HT-29 (cell line): ENCODE data around the gene OTOF. TPM values are rescaled to one million over a fixed set of nuclear protein-coding genes. Genes with fewer than 3 reads are reported as not detected.
"Not testable (repeated sequence)": the region's sequence is repeated elsewhere in the genome, so short reads cannot be mapped to it uniquely, and the experiment has no call there.

Experiments
- DNase-seq: peaks from one replicate; pipeline ENCODE4 v3.0.0-alpha.2; 2015; ENCODE audit warnings: low spot score
- total RNA-seq: library from RNA; depleted of rRNA; stranded (reverse); fragments of >200 nt; shearing (Covaris generic); gene quantifications from 2 replicates; pipeline ENCODE4 v1.2.3, GENCODE V29; 2014

OTOF gene
- total RNA-seq, 1 experiment from 2014 or later: not detected

- DNase-seq: no peak
Observed at GRCh38 chr2:26480566-26481423, 2.9 kb upstream of the OTOF start.

GRCh38 chr2:26479789-26480565 is 2.1 kb upstream of the OTOF start:
- DNase-seq: no peak

GRCh38 chr2:26479131-26479788 is 1.3 kb upstream of the OTOF start:
- DNase-seq: no peak

GRCh38 chr2:26478366-26478765 is 442 bp upstream of the OTOF start:
- no peak for DNase-seq

- no peak for DNase-seq
Observed at GRCh38 chr2:26477126-26477910, 606 bp downstream of the OTOF start.

- no peak for DNase-seq
Observed at GRCh38 chr2:26475832-26476501, 2.0 kb downstream of the OTOF start.

- no peak for DNase-seq
Observed at GRCh38 chr2:26475037-26475436, 2.9 kb downstream of the OTOF start.

GRCh38 chr2:26474261-26474785 is 3.6 kb downstream of the OTOF start:
- no peak for DNase-seq

- DNase-seq: no peak
Observed at GRCh38 chr2:26473796-26474195, 4.1 kb downstream of the OTOF start.

- no peak for DNase-seq
Observed at GRCh38 chr2:26472821-26473655, 4.9 kb downstream of the OTOF start.

- DNase-seq: no peak
Observed at GRCh38 chr2:26471766-26472706, 5.9 kb downstream of the OTOF start.

GRCh38 chr2:26471289-26471688 is 6.6 kb downstream of the OTOF start:
- DNase-seq: no peak

- DNase-seq: no peak
Observed at GRCh38 chr2:26470601-26471260, 7.2 kb downstream of the OTOF start.

- no peak for DNase-seq
Observed at GRCh38 chr2:26469955-26470354, 8.0 kb downstream of the OTOF start.

- peak; percentile 94 for DNase-seq
Observed at GRCh38 chr2:26469092-26469710, 8.7 kb downstream of the OTOF start.

- DNase-seq: not testable (repeated sequence)
Observed at GRCh38 chr2:26468544-26468943, 9.4 kb downstream of the OTOF start.

- no peak for DNase-seq
Observed at GRCh38 chr2:26466662-26467310, 11.1 kb downstream of the OTOF start.
